Measurements from ENCODE around the gene DCP1B.
"Not testable (repeated sequence)": the region's sequence is repeated elsewhere in the genome, so short reads cannot be mapped to it uniquely, and the experiment has no call there.

DCP1B gene

DNA sequence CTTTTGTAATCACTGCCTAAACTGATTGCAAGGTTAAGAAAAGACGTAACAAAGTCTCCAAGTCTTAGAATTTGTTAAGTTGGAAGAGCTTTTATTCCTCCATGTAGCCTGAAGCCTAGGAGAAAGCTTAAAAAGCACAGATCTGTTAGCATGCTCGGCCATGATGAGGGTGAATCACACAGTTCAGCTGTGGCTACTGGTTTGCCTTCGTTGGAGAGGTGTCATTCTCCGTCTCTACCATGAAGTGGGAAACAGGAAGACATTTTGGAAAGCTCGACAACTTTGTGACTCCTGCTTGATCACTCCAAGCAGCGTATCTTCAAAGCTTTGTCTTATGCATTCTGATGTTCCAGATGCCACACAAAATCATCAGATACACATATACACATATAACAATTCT is 27.1 kb downstream of the DCP1B start:
- no peak for DNase-seq (ENCODE audit: low spot score)

- DNase-seq (ENCODE audit: low spot score): no peak
Measured at GRCh38 chr12:1974812-1975211, 29.4 kb downstream of the DCP1B start.

DNA sequence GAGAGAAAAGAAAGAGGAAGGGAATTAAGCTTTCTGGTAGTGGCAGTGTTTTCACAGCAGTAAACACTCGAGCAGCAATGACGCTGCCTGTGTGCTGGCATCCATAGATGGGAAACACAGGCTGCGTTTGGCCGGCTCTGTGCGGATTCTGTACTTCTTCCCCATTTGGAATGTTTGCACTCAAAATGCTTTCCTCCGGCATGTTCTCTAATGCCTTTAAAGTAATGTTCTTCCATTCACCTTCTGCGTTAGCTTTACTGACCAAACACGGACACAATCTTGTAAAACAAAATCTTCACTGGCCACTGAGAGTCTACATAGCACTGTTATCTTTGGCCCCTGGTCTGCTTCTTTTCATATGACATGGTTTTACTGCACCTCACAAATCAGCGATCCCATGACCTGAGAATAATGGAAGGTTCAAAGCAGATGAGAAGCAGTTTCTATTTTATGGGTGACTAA is 31.4 kb downstream of the DCP1B start:
- DNase-seq (ENCODE audit: low spot score): no peak

DNA sequence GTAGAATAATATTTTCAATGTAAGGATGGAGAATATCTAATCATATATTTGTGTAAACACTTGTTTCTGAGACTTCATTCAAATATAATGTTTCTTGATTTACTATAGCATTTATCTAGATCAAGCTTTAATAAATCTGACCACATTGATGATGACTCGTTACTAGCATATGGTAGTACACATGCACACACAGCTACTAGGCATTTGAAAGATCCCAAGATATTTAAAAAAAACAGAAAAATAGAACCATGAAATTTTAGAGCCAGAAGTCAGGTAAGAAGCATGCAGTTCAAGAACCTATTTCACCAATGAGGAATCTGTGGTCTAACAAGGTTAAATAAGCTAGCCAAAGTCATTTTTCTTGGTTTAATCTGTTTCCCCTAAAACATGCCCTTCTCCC is 32.0 kb downstream of the DCP1B start:
- DNase-seq (ENCODE audit: low spot score): no peak

GRCh38 chr12:1970331-1970900 is 33.8 kb downstream of the DCP1B start:
- DNase-seq (ENCODE audit: low spot score): no peak

DNA sequence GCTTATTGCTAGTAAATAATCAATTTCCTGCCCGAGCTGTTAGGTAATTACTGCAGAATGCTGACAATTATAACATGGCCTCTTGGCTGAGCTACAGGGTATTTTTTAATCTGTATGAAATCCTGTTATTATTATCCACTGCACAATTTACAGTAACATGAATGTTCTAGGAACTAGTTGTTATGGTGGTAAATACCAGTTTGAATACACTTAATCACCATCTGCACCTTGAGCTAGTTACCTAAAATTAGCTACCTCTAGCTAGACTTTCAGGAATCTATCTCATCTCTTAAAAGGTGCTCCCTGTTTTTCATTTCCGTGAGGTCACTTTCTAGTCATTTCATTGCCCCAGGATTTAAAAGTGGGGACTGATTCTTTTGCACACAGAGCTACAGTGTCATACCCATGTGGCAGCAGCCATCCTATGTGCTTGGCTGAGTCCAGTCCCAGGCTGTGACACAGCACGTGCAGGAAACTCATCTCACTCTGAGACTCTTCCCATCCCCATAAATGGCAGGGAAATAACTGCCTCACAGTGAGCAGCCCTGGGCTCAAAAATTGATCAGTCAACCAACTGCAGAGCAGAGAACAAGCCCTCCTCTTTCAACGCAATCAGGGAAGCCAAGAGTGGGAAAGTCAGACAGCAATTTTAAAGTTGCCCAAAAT is 37.6 kb downstream of the DCP1B start:
- no peak for DNase-seq (ENCODE audit: low spot score)

DNA sequence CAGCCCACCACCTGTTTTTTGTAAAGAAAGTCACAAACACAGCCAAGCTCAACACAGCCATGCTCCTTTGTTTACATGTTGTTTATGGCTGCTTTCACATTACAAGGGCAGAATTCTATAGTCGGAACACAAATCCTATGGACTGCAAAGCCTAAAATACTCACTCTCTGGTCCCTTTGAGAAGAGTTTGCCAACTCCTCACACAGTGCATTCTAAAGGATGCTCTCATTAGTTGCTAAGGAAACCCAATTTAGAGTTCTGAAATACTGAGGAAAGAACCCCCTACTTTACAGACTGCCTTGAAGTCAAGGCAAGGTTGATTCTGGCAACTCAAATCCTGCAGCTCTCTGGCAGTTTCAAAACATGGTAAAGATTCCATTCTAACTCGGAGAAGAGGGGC is 38.3 kb downstream of the DCP1B start:
- DNase-seq (ENCODE audit: low spot score): no peak

- DNase-seq (ENCODE audit: low spot score): no peak
Measured at GRCh38 chr12:1962051-1963020, 41.9 kb downstream of the DCP1B start.

- DNase-seq (ENCODE audit: low spot score): no peak
Measured at GRCh38 chr12:1956716-1957115, 47.5 kb downstream of the DCP1B start.

GRCh38 chr12:1949771-1950470 is 54.3 kb downstream of the DCP1B start:
- DNase-seq (ENCODE audit: low spot score): no peak

DNA sequence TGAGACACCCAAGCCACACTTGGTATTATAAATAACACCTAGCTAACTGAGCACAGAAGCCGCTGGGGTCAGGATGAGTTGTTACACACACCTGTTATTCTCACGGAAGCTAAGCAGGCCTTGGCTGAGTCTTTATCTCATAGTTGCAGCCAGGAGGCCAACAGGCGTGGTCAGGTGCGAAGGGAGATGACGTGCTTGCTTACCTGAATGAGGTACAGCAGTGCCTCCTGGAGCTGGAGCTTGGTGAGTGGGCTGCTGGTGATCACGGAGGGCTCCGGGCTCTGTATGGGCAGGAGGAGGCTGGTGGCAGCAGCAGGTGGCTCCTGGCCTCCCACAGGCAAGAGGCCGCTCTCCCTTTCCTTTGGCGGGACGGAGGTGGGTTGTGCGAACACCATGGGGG is 55.4 kb downstream of the DCP1B start:
- DNase-seq (ENCODE audit: low spot score): no peak

- no peak for DNase-seq (ENCODE audit: low spot score)
Measured at GRCh38 chr12:1947081-1947480, 57.2 kb downstream of the DCP1B start.

GRCh38 chr12:1946296-1946695 is 58.0 kb downstream of the DCP1B start:
- DNase-seq (ENCODE audit: low spot score): no peak

- not testable (repeated sequence) for DNase-seq (ENCODE audit: low spot score)
Measured at GRCh38 chr12:1945502-1945901, 58.8 kb downstream of the DCP1B start.

DNA sequence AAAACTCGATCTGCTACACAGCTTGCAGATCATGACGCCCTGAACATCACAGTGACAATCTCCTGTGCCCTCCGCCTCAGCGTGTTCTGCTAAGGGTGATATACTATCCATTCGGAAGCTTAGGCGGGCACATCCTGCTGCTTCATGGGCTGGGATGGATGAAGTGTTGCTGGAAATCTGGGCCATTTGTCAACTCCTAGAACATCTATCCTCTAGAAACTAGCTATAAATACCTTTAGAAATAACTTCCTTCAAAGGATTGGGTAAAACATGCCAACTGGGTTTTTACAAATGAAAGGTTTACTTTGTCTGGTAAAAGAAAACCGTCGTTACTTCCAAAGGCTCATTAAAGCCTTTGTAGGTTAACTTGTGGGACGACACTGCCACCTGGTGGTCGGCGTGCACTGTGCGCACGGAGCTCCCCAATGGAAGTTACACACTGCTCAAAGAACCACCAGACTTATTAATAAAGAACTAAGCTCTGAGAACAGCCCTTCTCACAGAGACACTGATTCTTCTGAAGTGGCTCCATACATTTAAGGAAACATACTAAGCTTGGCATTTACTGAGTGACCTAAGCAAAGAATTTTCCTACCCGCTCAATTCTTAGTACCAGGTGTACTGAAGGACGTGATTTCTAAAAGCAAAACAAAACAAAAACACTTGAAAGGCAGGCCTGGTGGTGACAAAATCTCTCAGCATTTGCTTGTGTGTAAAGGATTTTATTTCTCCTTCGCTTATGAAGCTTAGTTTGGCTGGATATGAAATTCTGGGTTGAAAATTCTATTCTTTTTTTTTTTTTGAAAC is 64.3 kb downstream of the DCP1B start:
- DNase-seq (ENCODE audit: low spot score): peak; percentile 83

DNA sequence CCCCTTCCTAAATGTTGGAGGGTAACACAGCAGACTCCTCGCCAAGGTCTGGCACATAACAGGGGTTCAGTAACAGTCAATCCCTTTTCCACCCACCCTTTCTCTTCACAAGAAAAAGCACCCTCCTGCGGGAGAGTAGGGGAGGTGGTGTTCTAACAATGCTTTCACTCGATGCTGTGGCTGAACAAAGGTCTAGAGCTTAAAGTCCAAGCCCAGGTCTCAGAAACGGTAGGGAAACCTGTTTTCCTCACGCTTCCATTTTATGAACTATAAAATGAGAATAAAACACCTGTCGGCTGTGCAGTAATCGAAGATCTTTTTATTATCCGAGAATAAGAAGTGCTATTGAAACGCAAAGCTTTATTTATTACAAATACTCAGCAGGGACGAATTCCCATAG is 64.9 kb downstream of the DCP1B start:
- DNase-seq (ENCODE audit: low spot score): no peak

- no peak for DNase-seq (ENCODE audit: low spot score)
Measured at GRCh38 chr12:1937481-1938224, 66.6 kb downstream of the DCP1B start.

DNA sequence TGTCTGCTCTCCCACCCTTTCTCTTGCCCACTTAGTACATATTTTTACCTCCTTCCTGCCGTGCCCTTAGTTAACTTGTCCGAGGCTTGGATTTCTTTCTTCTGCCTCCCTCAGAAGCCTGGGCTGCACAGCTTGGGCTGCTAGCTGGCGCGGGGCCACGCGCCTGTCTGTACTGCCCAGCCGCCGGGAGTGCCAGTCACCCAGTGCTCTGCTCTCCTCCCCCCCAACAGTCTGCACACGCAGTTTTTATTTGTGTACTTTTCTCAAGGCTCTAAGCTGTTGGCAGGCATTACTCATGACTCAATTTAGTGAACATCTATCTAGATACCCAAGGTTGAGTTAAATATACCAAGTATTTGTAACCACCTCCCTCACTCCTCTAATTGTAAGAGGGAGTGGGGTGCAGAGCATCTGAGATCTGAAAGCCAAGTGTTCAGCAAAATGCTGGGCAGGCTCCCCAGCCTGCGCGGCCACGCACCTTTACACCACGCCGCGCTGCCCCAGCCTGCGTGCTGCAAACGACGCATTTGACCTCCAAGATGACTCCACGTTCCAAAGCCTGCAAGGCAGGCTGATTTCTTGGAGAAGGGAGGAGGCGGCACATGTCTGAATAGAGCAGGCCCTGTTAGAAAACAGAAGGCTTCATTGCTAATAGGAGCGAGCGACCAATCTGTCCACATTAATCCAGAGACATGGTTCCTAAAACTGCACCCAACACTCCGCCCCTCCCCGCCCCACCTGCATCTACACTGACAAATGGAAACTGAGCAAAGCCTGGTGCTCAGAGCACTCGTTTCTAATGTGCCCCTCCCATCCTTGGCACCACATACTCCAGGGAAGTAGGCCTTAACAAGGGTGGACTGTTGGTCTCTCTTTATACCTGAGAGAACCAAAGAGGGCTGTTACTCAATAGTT is 67.6 kb downstream of the DCP1B start:
- DNase-seq (ENCODE audit: low spot score): no peak

GRCh38 chr12:1935700-1936378 is 68.4 kb downstream of the DCP1B start:
- DNase-seq (ENCODE audit: low spot score): no peak

Measured in D341Med (cell line).